ENCODE measurements around the gene ORM2.

Gene ORM2

GRCh38 chr9:114371343-114371944 lies 41.8 kb downstream of the ORM2 start:
- DNase-seq (ENCODE audit: low read depth): no peak

DNA sequence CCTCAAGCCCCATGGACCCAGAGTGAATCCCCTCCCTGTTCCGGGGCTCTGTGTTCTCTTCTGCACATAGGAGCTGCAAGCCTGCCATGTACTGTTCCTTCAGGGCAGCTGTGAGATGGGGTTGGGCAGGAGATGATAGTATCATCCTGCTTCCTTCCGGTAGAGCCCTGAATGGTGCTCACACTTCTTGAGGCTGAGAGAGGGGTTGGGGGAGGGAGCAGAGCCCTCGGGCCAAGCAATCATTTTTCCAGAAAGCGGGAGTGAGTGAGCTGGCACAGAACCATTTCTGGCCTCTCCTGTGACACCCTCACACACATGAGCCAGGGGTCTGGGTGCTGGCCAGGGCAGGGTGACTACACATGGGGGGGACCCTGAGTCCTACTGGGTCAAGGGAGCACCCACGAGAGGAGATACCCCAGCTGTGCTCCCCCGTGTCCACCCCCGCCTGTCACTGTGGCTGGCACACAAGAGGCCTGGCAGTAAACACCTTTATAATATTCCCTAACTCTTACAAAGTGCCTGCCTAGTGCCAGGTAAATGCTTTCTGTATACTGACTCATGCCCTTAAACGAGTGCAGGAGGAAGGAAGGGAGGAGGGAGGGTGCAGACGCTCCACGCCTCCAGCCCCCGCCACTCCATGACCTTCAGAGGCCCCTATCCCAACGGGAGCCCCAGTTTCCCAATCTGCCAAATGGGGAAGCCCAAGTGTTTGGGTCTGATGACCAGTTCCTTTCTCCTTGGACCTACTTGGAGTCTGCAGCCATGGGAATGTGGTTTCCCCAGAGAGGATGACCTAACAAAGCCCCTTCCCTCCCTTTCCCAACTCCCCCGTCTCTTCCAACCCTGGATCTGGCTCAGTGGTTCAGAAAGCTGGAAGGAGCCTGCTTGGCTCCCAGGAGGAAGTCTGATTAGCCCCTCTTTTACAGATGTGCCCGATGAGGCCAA lies 42.6 kb downstream of the ORM2 start:
- DNase-seq (ENCODE audit: low read depth): no peak

- peak; percentile 58 for DNase-seq (ENCODE audit: low read depth)
These were observed 43.3 kb downstream of the ORM2 start for GRCh38 chr9:114372921-114373448.

DNA sequence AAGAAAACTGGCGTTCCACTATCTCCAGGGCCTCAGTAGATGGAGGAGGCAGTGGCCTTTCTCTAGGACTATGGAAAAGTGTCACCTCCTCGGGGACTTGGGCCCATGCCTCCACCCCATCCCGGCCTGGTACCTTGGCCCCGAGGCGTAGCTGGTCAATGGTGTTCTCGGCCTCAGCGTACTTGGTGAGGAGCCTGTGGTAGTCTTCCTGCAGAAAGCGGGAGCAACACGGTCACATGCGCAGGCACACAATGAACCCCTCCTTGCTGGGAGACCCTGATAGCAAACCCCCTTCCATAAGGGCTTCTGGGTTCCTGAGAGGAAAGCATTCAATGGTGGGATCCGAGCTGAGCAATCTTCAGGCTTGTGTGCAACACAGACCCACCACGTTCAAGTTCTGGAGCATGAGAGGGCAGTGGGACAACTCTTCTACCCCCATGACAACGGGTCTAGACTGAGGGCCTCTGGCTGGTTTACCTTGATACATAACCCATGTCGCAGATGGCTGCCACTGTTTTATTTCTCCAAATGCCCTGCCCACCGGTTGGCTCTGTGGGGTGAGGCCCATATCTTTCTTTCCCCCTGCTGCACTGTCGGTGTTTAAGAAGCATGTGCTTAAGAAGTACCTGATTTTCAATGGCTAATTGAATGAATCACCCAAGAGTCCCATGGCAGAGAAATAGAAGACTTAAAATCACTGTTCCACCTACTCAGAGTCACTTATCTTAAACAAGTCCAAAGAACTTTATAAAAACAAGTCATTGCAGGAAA lies 44.5 kb downstream of the ORM2 start:
- DNase-seq (ENCODE audit: low read depth): no peak

- no peak for DNase-seq (ENCODE audit: low read depth)
These were observed 45.3 kb downstream of the ORM2 start for GRCh38 chr9:114374936-114375335.

- no peak for DNase-seq (ENCODE audit: low read depth)
These were observed 45.9 kb downstream of the ORM2 start for GRCh38 chr9:114375386-114376175.

- DNase-seq (ENCODE audit: low read depth): no peak
These were observed 47.1 kb downstream of the ORM2 start for GRCh38 chr9:114376586-114377445.

DNA sequence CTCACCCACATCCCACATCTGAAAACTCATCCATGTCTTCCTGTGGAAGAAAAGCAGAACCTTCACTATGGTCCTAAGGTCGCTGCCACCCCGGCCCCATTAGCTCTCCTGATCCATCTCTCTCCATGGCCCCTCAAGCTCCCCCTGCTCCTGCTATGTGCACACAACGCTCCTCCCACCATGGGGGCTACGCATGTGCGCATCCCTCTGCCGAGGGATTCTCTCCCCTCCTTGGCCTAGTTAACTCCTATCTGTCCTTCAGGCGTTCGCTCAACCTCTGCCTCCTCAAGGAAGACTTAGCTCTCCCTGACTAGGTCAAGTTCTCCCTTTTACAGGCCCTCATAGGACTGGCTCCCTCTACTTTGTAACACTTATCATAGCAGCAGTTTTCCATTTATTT lies 48.3 kb downstream of the ORM2 start:
- DNase-seq (ENCODE audit: low read depth): no peak

DNA sequence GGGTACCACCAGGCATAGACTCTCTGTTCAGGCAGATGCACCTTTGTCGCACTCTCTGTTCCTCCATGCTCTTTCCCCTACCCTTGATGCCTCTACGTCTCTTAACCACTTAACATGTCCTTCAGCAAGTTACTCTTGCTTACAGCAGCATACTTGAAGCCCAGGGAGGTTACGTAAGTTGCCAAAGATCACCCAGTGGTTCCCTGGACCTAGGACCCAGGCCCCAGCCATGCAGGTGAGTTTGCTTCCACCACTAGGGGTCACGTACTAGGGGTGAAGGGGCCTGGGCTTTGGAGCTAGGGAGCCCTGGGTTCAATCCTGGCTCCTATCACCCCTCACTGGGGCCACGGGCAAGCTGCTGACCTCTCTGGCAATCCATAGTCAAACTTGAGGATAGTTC lies 49.2 kb downstream of the ORM2 start:
- no peak for DNase-seq (ENCODE audit: low read depth)
